Measurements from ENCODE around the gene IL20RA. TPM values are rescaled to one million over a fixed set of nuclear protein-coding genes. Genes with fewer than 3 reads are reported as not detected.

Gene IL20RA
- total RNA-seq, 1 experiment from 2014 or later: 0.11 TPM

Other genes starting within 250 kb of the IL20RA start
- 15.7 and 18.1 TPM in 2 replicates for gene PEX7, start 222.4 kb downstream of the IL20RA start, total RNA-seq (2014; rRNA removed)
- gene SLC35D3, start 122.7 kb downstream of the IL20RA start, total RNA-seq (2014; rRNA removed): not detected in 2 replicates
- gene IL22RA2, start 128.7 kb upstream of the IL20RA start, total RNA-seq (2014; rRNA removed): not detected in 2 replicates
- 19.3 and 22.8 TPM in 2 replicates for gene IFNGR1, start 174.4 kb upstream of the IL20RA start, total RNA-seq (2014; rRNA removed)